Adipocyte (in vitro differentiated cells): ENCODE results near the gene GLI3.

Experiments used
- DNase-seq: peaks from one replicate; pipeline ENCODE4 v3.0.0-alpha.2; 2015; ENCODE audit warnings: low read depth
- H3K27me3 ChIP-seq: replicated peaks from 2 replicates; pipeline ENCODE4 v1.7.0; 2013; ENCODE audit warnings: mild to moderate bottlenecking, low read length, moderate library complexity; ENCODE audit not compliant: control insufficient read depth, insufficient read depth
- H3K36me3 ChIP-seq: 2 replicates; pipeline ENCODE4 v1.7.0; 2013; ENCODE audit warnings: low read length, mild to moderate bottlenecking, moderate library complexity; ENCODE audit not compliant: control insufficient read depth, insufficient read depth, severe bottlenecking
- H3K4me1 ChIP-seq: 2 replicates; pipeline ENCODE4 v1.7.0; 2013; ENCODE audit warnings: mild to moderate bottlenecking, low read length, moderate library complexity; ENCODE audit not compliant: control insufficient read depth, insufficient read depth
- H3K4me3 ChIP-seq: 2 replicates; pipeline ENCODE4 v1.7.0; 2013; ENCODE audit warnings: mild to moderate bottlenecking, low read length, moderate library complexity
- H3K9ac ChIP-seq: 2 replicates; pipeline ENCODE4 v1.7.0; 2013; ENCODE audit warnings: mild to moderate bottlenecking, low read length, moderate library complexity
- H3K9me3 ChIP-seq: 2 replicates; pipeline ENCODE4 v1.7.0; 2013; ENCODE audit warnings: mild to moderate bottlenecking, low read length, moderate library complexity; ENCODE audit not compliant: control insufficient read depth

The GLI3 gene

GRCh38 chr7:42170724-42171123, 66.3 kb downstream of the GLI3 start:
- DNase-seq: no peak
- no peaks in the 10 kb centered on the region for H3K27me3 ChIP-seq
- no peak overlapping the region for H3K4me3 ChIP-seq
- H3K4me1 ChIP-seq: peaks cover 40% of the 10 kb centered on the region
- no peaks in the 10 kb centered on the region for H3K9me3 ChIP-seq
- peaks cover 3% of the 10 kb centered on the region for H3K36me3 ChIP-seq
- no peak overlapping the region for H3K9ac ChIP-seq

- Histone ChIP-seq H3K9ac (no peak overlapping the region), H3K4me1 (peaks cover 27% of the 10 kb centered on the region), H3K4me3 (no peak overlapping the region), H3K27me3 (no peaks in the 10 kb centered on the region), H3K9me3 (no peaks in the 10 kb centered on the region), H3K36me3 (peaks cover 3% of the 10 kb centered on the region)
- no peak for DNase-seq
These were observed 68.5 kb downstream of the GLI3 start for GRCh38 chr7:42168512-42168911.

GRCh38 chr7:42167631-42168236, 69.3 kb downstream of the GLI3 start:
- Histone ChIP-seq H3K4me3 (no peak overlapping the region), H3K27me3 (no peaks in the 10 kb centered on the region), H3K4me1 (peaks cover 30% of the 10 kb centered on the region), H3K9ac (no peak overlapping the region), H3K36me3 (peaks cover 3% of the 10 kb centered on the region), H3K9me3 (no peaks in the 10 kb centered on the region)
- DNase-seq: no peak

- Histone ChIP-seq H3K27me3 (no peaks in the 10 kb centered on the region), H3K9me3 (no peaks in the 10 kb centered on the region), H3K4me3 (no peak overlapping the region), H3K9ac (no peak overlapping the region), H3K36me3 (peaks cover 2% of the 10 kb centered on the region), H3K4me1 (peaks cover 35% of the 10 kb centered on the region)
- no peak for DNase-seq
These were observed 69.8 kb downstream of the GLI3 start for GRCh38 chr7:42167206-42167605.

- H3K36me3 ChIP-seq: no peaks in the 10 kb centered on the region
- no peaks in the 10 kb centered on the region for H3K9me3 ChIP-seq
- DNase-seq: no peak
- H3K9ac ChIP-seq: no peak overlapping the region
- H3K27me3 ChIP-seq: no peaks in the 10 kb centered on the region
- H3K4me3 ChIP-seq: no peak overlapping the region
- peaks cover 34% of the 10 kb centered on the region for H3K4me1 ChIP-seq
These were observed 72.1 kb downstream of the GLI3 start for GRCh38 chr7:42164881-42165428.

GRCh38 chr7:42162560-42163325, 74.3 kb downstream of the GLI3 start:
- peaks cover 32% of the 10 kb centered on the region for H3K4me1 ChIP-seq
- no peak for DNase-seq
- H3K4me3 ChIP-seq: no peak overlapping the region
- no peak overlapping the region for H3K9ac ChIP-seq
- no peaks in the 10 kb centered on the region for H3K36me3 ChIP-seq
- no peaks in the 10 kb centered on the region for H3K9me3 ChIP-seq
- H3K27me3 ChIP-seq: no peaks in the 10 kb centered on the region

- no peak overlapping the region for H3K4me3 ChIP-seq
These were observed 75.3 kb downstream of the GLI3 start for GRCh38 chr7:42161719-42162118.

GRCh38 chr7:42161110-42161509, 75.9 kb downstream of the GLI3 start:
- no peak overlapping the region for H3K4me3 ChIP-seq
- H3K4me1 ChIP-seq: peaks cover 32% of the 10 kb centered on the region
- H3K36me3 ChIP-seq: no peaks in the 10 kb centered on the region
- peak; percentile 7 for DNase-seq
- H3K27me3 ChIP-seq: no peaks in the 10 kb centered on the region
- no peak overlapping the region for H3K9ac ChIP-seq
- H3K9me3 ChIP-seq: no peaks in the 10 kb centered on the region

More at GRCh38 chr7:42161719-42162118, 75.3 kb downstream of the GLI3 start:
- Histone ChIP-seq H3K36me3 (no peaks in the 10 kb centered on the region), H3K9me3 (no peaks in the 10 kb centered on the region), H3K4me1 (peaks cover 26% of the 10 kb centered on the region), H3K27me3 (no peaks in the 10 kb centered on the region), H3K9ac (no peak overlapping the region)
- DNase-seq: peak; percentile 46

GRCh38 chr7:42159130-42159529, 77.9 kb downstream of the GLI3 start:
- Histone ChIP-seq H3K4me1 (peaks cover 45% of the 10 kb centered on the region), H3K27me3 (no peaks in the 10 kb centered on the region), H3K4me3 (no peak overlapping the region), H3K36me3 (no peaks in the 10 kb centered on the region), H3K9me3 (no peaks in the 10 kb centered on the region), H3K9ac (no peak overlapping the region)
- peak; percentile 44 for DNase-seq

- H3K9ac ChIP-seq: no peak overlapping the region
- DNase-seq: no peak
- H3K36me3 ChIP-seq: no peaks in the 10 kb centered on the region
- no peak overlapping the region for H3K4me3 ChIP-seq
- no peaks in the 10 kb centered on the region for H3K27me3 ChIP-seq
- peaks cover 35% of the 10 kb centered on the region for H3K4me1 ChIP-seq
- no peaks in the 10 kb centered on the region for H3K9me3 ChIP-seq
These were observed 79.9 kb downstream of the GLI3 start for GRCh38 chr7:42156967-42157721.

- H3K36me3 ChIP-seq: no peaks in the 10 kb centered on the region
- H3K27me3 ChIP-seq: no peaks in the 10 kb centered on the region
- H3K9me3 ChIP-seq: no peaks in the 10 kb centered on the region
- H3K4me1 ChIP-seq: peaks cover 29% of the 10 kb centered on the region
- H3K9ac ChIP-seq: no peak overlapping the region
- peak overlapping the region; percentile 35 for H3K4me3 ChIP-seq
- peak; percentile 25 for DNase-seq
These were observed 80.6 kb downstream of the GLI3 start for GRCh38 chr7:42156291-42156865.
